Liver (tissue), 9 donors: ENCODE measurements around the gene IQSEC3. TPM values are rescaled to one million over a fixed set of nuclear protein-coding genes. Genes with fewer than 3 reads are reported as not detected.

Experiments used
- DNase-seq: peaks from one replicate; pipeline ENCODE4 v3.0.0-alpha.2; 2017; ENCODE audit warnings: low spot score
- H3K27ac ChIP-seq, 2 donors: one replicate each; pipeline ENCODE4 v1.7.0; 2013; ENCODE audit warnings: inconsistent platforms in 2 of 2, low read length in 2 of 2, control low read depth in 1 of 2, low read depth in 1 of 2, mild to moderate bottlenecking in 1 of 2
- H3K27me3 ChIP-seq, 4 donors: one replicate each; pipeline versions ENCODE4 v1.6.1 to v1.7.0; 2013; ENCODE audit warnings: low read length in 3 of 4, inconsistent platforms in 1 of 4, mild to moderate bottlenecking in 1 of 4, moderate library complexity in 1 of 4; ENCODE audit not compliant: control insufficient read depth in 4 of 4, insufficient read depth in 4 of 4
- H3K36me3 ChIP-seq, 4 donors: one replicate each; pipeline versions ENCODE4 v1.6.1 to v1.7.0; 2013; ENCODE audit warnings: low read length in 3 of 4, mild to moderate bottlenecking in 3 of 4, low read depth in 1 of 4, moderate library complexity in 1 of 4; ENCODE audit not compliant: control insufficient read depth in 4 of 4, insufficient read depth in 3 of 4
- H3K4me1 ChIP-seq, 4 donors: one replicate each; pipeline versions ENCODE4 v1.6.1 to v1.7.0; 2013; ENCODE audit warnings: low read length in 3 of 4, mild to moderate bottlenecking in 3 of 4, moderate library complexity in 1 of 4; ENCODE audit not compliant: control insufficient read depth in 4 of 4, insufficient read depth in 4 of 4
- H3K4me3 ChIP-seq, 3 donors: one replicate each; pipeline versions ENCODE4 v1.6.1 to v1.7.0; 2013; ENCODE audit warnings: low read length in 3 of 3, control low read depth in 1 of 3, low read depth in 1 of 3, mild to moderate bottlenecking in 1 of 3
- H3K9ac ChIP-seq, 2 donors: one replicate each; pipeline ENCODE4 v1.7.0; 2013; ENCODE audit warnings: low read length in 2 of 2, mild to moderate bottlenecking in 2 of 2, moderate library complexity in 2 of 2, control low read depth in 1 of 2, low read depth in 1 of 2
- H3K9me3 ChIP-seq, 4 donors: one replicate each; pipeline versions ENCODE4 v1.6.1 to v1.7.0; 2013; ENCODE audit warnings: low read length in 3 of 4; ENCODE audit not compliant: control insufficient read depth in 4 of 4
- ATF3 ChIP-seq: IDR thresholded peaks from 2 replicates; pipeline ENCODE4 v1.6.1; 2016; ENCODE audit warnings: antibody characterized with exemption
- FOXA1 ChIP-seq: IDR thresholded peaks from 2 replicates; pipeline ENCODE4 v1.6.1; 2016; ENCODE audit warnings: antibody characterized with exemption
- FOXA2 ChIP-seq: IDR thresholded peaks from 2 replicates; pipeline ENCODE4 v1.6.1; 2016; ENCODE audit warnings: antibody characterized with exemption
- GABPA ChIP-seq, 2 donors: IDR thresholded peaks in 1 of 2; conservative IDR thresholded peaks in 1 of 2; 2 replicates each; pipeline ENCODE4 v1.6.1; 2016; ENCODE audit warnings: antibody characterized with exemption in 2 of 2, mild to moderate bottlenecking in 1 of 2, moderate library complexity in 1 of 2
- HNF4A ChIP-seq, 2 donors: conservative IDR thresholded peaks; 2 replicates each; pipeline ENCODE4 v1.6.1; 2016; ENCODE audit warnings: antibody characterized with exemption in 2 of 2, mild to moderate bottlenecking in 2 of 2
- HNF4G ChIP-seq: IDR thresholded peaks from 2 replicates; pipeline ENCODE4 v1.6.1; 2016; ENCODE audit warnings: antibody characterized with exemption
- JUND ChIP-seq, 2 donors: IDR thresholded peaks; 2 replicates each; pipeline ENCODE4 v1.6.1; 2016; ENCODE audit warnings: antibody characterized with exemption in 2 of 2
- RAD21 ChIP-seq, 2 donors: IDR thresholded peaks; 2 replicates each; pipeline ENCODE4 v1.6.1; 2016; ENCODE audit warnings: antibody characterized with exemption in 2 of 2, mild to moderate bottlenecking in 2 of 2
- REST ChIP-seq: IDR thresholded peaks from 2 replicates; pipeline ENCODE4 v1.6.1; 2016; ENCODE audit warnings: antibody characterized with exemption, mild to moderate bottlenecking
- SP1 ChIP-seq: IDR thresholded peaks from 2 replicates; pipeline ENCODE4 v1.6.1; 2018; ENCODE audit warnings: antibody characterized with exemption, mild to moderate bottlenecking
- TAF1 ChIP-seq: conservative IDR thresholded peaks from 2 replicates; pipeline ENCODE4 v1.6.1; 2016; ENCODE audit warnings: antibody characterized with exemption, mild to moderate bottlenecking
- YY1 ChIP-seq: IDR thresholded peaks from 2 replicates; pipeline ENCODE4 v1.6.1; 2016; ENCODE audit warnings: antibody characterized with exemption, mild to moderate bottlenecking
- WGBS: extraction: QIAGEN DNeasy Blood & Tissue Kit; methylation state at CpG from one replicate; pipeline ENCODE4 v1.1.7; 2013; 5-methylcytosine and 5-hydroxymethylcytosine counted together
- polyA plus RNA-seq, 2 donors: library from polyadenylated mRNA; stranded (reverse) in 1 of 2; unstranded in 1 of 2; fragments of 200-250 nt in 1 of 2; fragments of >200 nt in 1 of 2; fragmentation: Nextera tagmentation in 1 of 2; extraction: Ambion mirVana in 1 of 2; gene quantifications; one replicate each; pipeline versions ENCODE4 v1.2.1 to v1.2.3, GENCODE V29; 2013 to 2015
- total RNA-seq, 2 donors: library from RNA; depleted of rRNA; stranded (reverse); fragments of >200 nt; gene quantifications; one replicate each; pipeline ENCODE4 v1.2.3, GENCODE V29; 2014
- TF ChIP-seq, protein P1 (sequence below): fragments of 150-350 bp; IDR thresholded peaks from 2 replicates; pipeline ENCODE4 v1.5.1; 2017; ENCODE audit warnings: improper control_type of control experiment, low read depth, low read length; ENCODE audit not compliant: missing input control
- TF ChIP-seq, protein P2 (sequence below): IDR thresholded peaks from 2 replicates; pipeline ENCODE4 v1.6.1; 2016; ENCODE audit warnings: antibody characterized with exemption
- donor health status: healthy.
- donor health status: healthy.
- donor health status: healthy.
- donor health status: healthy.
- donor health status: healthy.

The IQSEC3 gene
- total and polyA plus RNA-seq, 4 donors, result under 0.01 to 0.79 (median 0.48) TPM

DNA sequence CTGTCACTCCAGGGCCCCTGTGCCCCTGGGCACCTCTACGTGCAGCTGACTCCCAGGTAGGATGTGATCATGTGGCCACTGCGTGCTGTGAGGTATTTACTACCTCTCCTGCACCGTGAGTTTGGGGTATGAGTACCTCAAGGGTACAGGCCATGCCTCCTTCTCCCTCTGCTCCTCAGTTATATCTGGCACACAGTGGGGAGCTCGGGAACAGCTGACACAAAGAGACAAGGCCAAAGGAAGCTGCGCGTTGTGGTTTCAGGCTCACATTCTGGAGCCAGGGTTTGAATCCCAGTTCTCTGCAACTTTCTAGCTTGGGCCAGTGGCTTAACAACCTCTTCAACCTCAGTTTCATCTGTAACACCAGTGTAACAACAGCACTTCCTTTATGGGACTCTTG lies 155.2 kb downstream of the IQSEC3 start (continued):
- TF ChIP-seq, protein P1, sequence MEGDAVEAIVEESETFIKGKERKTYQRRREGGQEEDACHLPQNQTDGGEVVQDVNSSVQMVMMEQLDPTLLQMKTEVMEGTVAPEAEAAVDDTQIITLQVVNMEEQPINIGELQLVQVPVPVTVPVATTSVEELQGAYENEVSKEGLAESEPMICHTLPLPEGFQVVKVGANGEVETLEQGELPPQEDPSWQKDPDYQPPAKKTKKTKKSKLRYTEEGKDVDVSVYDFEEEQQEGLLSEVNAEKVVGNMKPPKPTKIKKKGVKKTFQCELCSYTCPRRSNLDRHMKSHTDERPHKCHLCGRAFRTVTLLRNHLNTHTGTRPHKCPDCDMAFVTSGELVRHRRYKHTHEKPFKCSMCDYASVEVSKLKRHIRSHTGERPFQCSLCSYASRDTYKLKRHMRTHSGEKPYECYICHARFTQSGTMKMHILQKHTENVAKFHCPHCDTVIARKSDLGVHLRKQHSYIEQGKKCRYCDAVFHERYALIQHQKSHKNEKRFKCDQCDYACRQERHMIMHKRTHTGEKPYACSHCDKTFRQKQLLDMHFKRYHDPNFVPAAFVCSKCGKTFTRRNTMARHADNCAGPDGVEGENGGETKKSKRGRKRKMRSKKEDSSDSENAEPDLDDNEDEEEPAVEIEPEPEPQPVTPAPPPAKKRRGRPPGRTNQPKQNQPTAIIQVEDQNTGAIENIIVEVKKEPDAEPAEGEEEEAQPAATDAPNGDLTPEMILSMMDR, result no peak
- TF ChIP-seq HNF4A (conservative IDR thresholded peaks at IDR 0.05), result no peak

GRCh38 chr12:223841-224240 lies 157.3 kb downstream of the IQSEC3 start:
- Histone ChIP-seq H3K9me3 (no peaks in the 10 kb centered on the region), H3K4me3 (no peak overlapping the region), H3K9ac (no peak overlapping the region), H3K4me1 (no peaks in the 10 kb centered on the region), H3K27ac (no peak overlapping the region), H3K36me3 (peaks cover 0 to 63% (median 36%) of the 10 kb centered on the region in 4 donors), H3K27me3 (no peaks in the 10 kb centered on the region)
- no peak for DNase-seq
- TF ChIP-seq FOXA1, result no peak
- TF ChIP-seq SP1, result no peak
- TF ChIP-seq YY1, result no peak
- TF ChIP-seq TAF1, result no peak
- TF ChIP-seq ATF3, result no peak
- no peak for TF ChIP-seq HNF4A (conservative IDR thresholded peaks at IDR 0.05)
- no peak for TF ChIP-seq FOXA2
- TF ChIP-seq RAD21 (IDR thresholded peaks at IDR 0.05), result no peak
- TF ChIP-seq GABPA (IDR thresholded peaks at IDR 0.05 in 1 of 2, conservative IDR thresholded peaks at IDR 0.05 in 1 of 2), result no peak
- TF ChIP-seq JUND (IDR thresholded peaks at IDR 0.05), result no peak
- TF ChIP-seq, protein P1, result no peak
- 91% methylated on average over 11 of the region's 11 CpGs for WGBS

GRCh38 chr12:224330-224729 lies 157.8 kb downstream of the IQSEC3 start:
- no peak for TF ChIP-seq GABPA (IDR thresholded peaks at IDR 0.05 in 1 of 2, conservative IDR thresholded peaks at IDR 0.05 in 1 of 2)
- TF ChIP-seq TAF1, result no peak
- TF ChIP-seq ATF3, result no peak
- no peak for TF ChIP-seq HNF4G
- no peak for TF ChIP-seq FOXA2
- no peak for TF ChIP-seq REST
- no peak for TF ChIP-seq HNF4A (conservative IDR thresholded peaks at IDR 0.05)
- TF ChIP-seq, protein P2, sequence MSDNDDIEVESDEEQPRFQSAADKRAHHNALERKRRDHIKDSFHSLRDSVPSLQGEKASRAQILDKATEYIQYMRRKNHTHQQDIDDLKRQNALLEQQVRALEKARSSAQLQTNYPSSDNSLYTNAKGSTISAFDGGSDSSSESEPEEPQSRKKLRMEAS, result no peak
- 94% methylated on average over 9 of the region's 9 CpGs for WGBS

More at GRCh38 chr12:224330-224729, 157.8 kb downstream of the IQSEC3 start:
- H3K27ac ChIP-seq, result no peak overlapping the region
- H3K36me3 ChIP-seq, result peaks cover 0 to 58% (median 35%) of the 10 kb centered on the region in 4 donors
- no peak for DNase-seq
- H3K4me3 ChIP-seq, result no peak overlapping the region
- H3K4me1 ChIP-seq, result no peaks in the 10 kb centered on the region
- no peaks in the 10 kb centered on the region for H3K27me3 ChIP-seq
- H3K9me3 ChIP-seq, result no peaks in the 10 kb centered on the region
- no peak overlapping the region for H3K9ac ChIP-seq
